Epithelial cell of proximal tubule (primary cell): ENCODE results near the gene SLC25A29. TPM values are rescaled to one million over a fixed set of nuclear protein-coding genes. Genes with fewer than 3 reads are reported as not detected.
A peak's percentile ranks its signal among the peaks of the same experiment; 100 is the strongest.

ENCODE experiments used
- DNase-seq: peaks from one replicate; pipeline ENCODE4 v3.0.0-alpha.2; 2011; ENCODE audit warnings: low read depth
- H3K4me3 ChIP-seq: 2 replicates; pipeline ENCODE4 v1.5.1; 2011; ENCODE audit warnings: low read depth, mild to moderate bottlenecking, low read length
- CTCF ChIP-seq: conservative IDR thresholded peaks from 2 replicates; pipeline ENCODE4 v1.5.1; 2012; ENCODE audit warnings: low read depth, mild to moderate bottlenecking, low read length
- total RNA-seq: library from RNA; depleted of rRNA; stranded (reverse); fragments of >200 nt; gene quantifications from 2 replicates; pipeline ENCODE4 v1.2.3, GENCODE V29; 2015

The SLC25A29 gene
- total RNA-seq, 1 donor from 2014 or later: 106 TPM

- H3K4me3 ChIP-seq: no peak overlapping the region
- no peak for TF ChIP-seq CTCF
These were observed 49.8 kb downstream of the SLC25A29 start for GRCh38 chr14:100256339-100256895.

GRCh38 chr14:100252684-100253083 is 53.6 kb downstream of the SLC25A29 start:
- no peak for TF ChIP-seq CTCF
- H3K4me3 ChIP-seq: no peak overlapping the region
- DNase-seq: no peak

More at GRCh38 chr14:100256339-100256895, 49.8 kb downstream of the SLC25A29 start:
- no peak for DNase-seq

- DNase-seq: no peak
- no peak for TF ChIP-seq CTCF
- no peak overlapping the region for H3K4me3 ChIP-seq
These were observed 55.3 kb downstream of the SLC25A29 start for GRCh38 chr14:100250732-100251465.

GRCh38 chr14:100246809-100247428 is 59.3 kb downstream of the SLC25A29 start:
- peak; percentile 75 for TF ChIP-seq CTCF
- DNase-seq: no peak
- no peak overlapping the region for H3K4me3 ChIP-seq

- no peak overlapping the region for H3K4me3 ChIP-seq
- TF ChIP-seq CTCF: no peak
- DNase-seq: no peak
These were observed 63.2 kb downstream of the SLC25A29 start for GRCh38 chr14:100243020-100243419.

GRCh38 chr14:100241279-100241678 is 65.0 kb downstream of the SLC25A29 start:
- TF ChIP-seq CTCF: no peak
- peak overlapping the region; percentile 83 for H3K4me3 ChIP-seq
- no peak for DNase-seq

Other genes with a start within 250 kb of the SLC25A29 start
- 24.6 and 69.2 TPM in 2 replicates for gene EVL, start 241.0 kb downstream of the SLC25A29 start, total RNA-seq
- gene DEGS2, start 146.8 kb downstream of the SLC25A29 start, total RNA-seq: 0.06 TPM in 1 of 2 replicates, not detected in the other
- gene YY1, start 67.3 kb downstream of the SLC25A29 start, total RNA-seq: 41.9 and 45.2 TPM in 2 replicates
- not detected in 2 replicates for gene SLC25A47, start 16.9 kb upstream of the SLC25A29 start, total RNA-seq
- 12.9 and 13.0 TPM in 2 replicates for gene WDR25, start 70.0 kb upstream of the SLC25A29 start, total RNA-seq